ENCODE data around the gene SIRT7. TPM values are rescaled to one million over a fixed set of nuclear protein-coding genes. Genes with fewer than 3 reads are reported as not detected.

SIRT7 gene
- total RNA-seq, 1 experiment from 2014 or later, result 51.6 TPM

DNA sequence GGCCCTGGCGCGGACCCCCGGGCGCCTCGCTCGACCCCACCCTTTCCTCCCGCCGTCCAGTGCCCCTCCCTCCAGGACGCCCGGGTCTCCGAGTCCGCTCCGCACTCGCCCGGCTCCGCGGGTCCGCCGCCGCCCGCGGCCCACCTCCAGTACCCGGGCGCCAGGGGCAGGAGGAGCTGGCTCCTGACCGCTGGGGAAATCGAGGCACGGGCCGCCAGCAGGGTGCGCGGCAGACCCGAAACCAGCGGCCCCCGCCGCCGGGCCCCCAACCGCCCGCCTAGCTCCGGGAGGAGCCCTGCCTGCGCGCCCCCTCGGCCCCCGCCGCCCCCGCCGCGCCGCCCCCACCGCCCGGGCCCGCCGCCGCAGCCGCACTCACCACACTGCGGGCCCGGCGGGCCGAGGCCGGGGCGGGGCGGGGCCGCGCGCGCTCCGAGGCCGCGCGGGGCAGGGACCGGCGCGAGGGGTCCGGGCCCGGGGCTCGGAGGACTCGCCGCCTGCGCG, 9.2 kb upstream of the SIRT7 start:
- Histone ChIP-seq H3K4me2 (ENCODE audit: low read length) (peak overlapping the region; percentile 87), H3K4me1 (ENCODE audit: insufficient read depth, low read length) (peaks cover 41% of the 10 kb centered on the region)
- intact Hi-C loops (cut with micrococcal nuclease), result loop anchor here (5.0 kb wide), 1 partner anchor 55 kb away; the partner anchor contains the start of gene ARHGDIA

DNA sequence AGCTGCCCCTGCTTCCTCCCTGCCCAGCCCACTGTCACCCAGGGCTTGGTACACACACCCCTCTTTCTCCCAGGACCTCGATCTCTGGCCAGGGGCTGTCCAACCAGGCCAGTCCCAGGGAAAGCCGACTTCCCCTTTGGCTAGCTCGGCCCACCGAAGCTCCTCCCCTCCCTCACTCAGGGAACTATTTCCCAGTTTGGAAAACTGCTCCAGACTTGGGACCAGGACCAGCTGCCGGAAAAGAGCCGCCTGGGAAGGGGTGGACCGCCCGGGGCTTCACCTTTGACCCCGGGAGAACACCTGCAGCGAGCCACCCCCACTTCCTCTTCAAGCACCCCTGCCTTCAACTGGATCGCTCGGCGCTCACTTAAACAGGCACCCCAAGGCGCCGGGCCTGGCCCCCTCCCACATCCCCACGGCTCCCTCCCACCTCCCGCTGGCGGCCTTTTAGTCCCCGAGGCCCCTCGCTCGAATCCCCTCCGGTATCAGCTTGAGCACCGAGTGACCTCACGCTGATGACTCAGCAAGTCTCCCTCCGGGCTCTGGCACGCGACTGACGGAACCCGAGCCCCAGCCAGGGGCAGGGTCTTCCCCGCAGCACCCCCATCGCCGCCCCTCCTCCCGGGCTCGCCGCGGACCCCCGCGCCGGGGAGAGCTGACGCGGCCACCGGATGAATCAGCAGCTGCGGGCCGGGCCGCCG, 8.6 kb upstream of the SIRT7 start:
- H3K36me3 ChIP-seq (ENCODE audit: low read depth, low read length), result peaks cover 7% of the 10 kb centered on the region; the same call in 1 of the 2 replicates
- no peak overlapping the region for H2AFZ ChIP-seq (ENCODE audit: low read length)
- DNase-seq (peak; percentile 74), ATAC-seq (peak; percentile 44)
- peaks cover 67% of the 10 kb centered on the region for H3K79me2 ChIP-seq (ENCODE audit: low read length)
- no peaks in the 10 kb centered on the region for H3K9me3 ChIP-seq (ENCODE audit: low read length)
- CTCF ChIA-PET, result interaction anchor here (1.1 kb wide), 1 partner anchor 104 kb away, joined by 3 read pairs; no protein-coding TSS in a partner anchor
- TF ChIP-seq EZH2phosphoT487 (IDR thresholded peaks at IDR 0.05; ENCODE audit: borderline replicate concordance, low read length), result no peak
- TF ChIP-seq, protein P1, sequence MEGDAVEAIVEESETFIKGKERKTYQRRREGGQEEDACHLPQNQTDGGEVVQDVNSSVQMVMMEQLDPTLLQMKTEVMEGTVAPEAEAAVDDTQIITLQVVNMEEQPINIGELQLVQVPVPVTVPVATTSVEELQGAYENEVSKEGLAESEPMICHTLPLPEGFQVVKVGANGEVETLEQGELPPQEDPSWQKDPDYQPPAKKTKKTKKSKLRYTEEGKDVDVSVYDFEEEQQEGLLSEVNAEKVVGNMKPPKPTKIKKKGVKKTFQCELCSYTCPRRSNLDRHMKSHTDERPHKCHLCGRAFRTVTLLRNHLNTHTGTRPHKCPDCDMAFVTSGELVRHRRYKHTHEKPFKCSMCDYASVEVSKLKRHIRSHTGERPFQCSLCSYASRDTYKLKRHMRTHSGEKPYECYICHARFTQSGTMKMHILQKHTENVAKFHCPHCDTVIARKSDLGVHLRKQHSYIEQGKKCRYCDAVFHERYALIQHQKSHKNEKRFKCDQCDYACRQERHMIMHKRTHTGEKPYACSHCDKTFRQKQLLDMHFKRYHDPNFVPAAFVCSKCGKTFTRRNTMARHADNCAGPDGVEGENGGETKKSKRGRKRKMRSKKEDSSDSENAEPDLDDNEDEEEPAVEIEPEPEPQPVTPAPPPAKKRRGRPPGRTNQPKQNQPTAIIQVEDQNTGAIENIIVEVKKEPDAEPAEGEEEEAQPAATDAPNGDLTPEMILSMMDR (conservative IDR thresholded peaks at IDR 0.05; ENCODE audit: low read depth, low read length), result no peak
- no peak for TF ChIP-seq EZH2 (IDR thresholded peaks at IDR 0.05; ENCODE audit: low read length, unreplicated experiment)
- POLR2A ChIA-PET (ENCODE audit: unreplicated experiment), result interaction anchor here (0.6 to 0.7 kb wide), 3 partner anchors 15 to 111 kb away, joined by 3 to 6 read pairs (median 4); partner anchors contain the start of gene DCXR
- intact Hi-C loops (cut with micrococcal nuclease), result loop anchor here (5.0 kb wide), 1 partner anchor 54 kb away; the partner anchor contains the start of gene ARHGDIA
- BruUV-seq (replicated peaks), result no TSS peak
- H3K27ac ChIP-seq (ENCODE audit: low read length), result peak overlapping the region; percentile 80
- H4K20me1 ChIP-seq (ENCODE audit: low read length), result no peaks in the 10 kb centered on the region
- no peaks in the 10 kb centered on the region for H3F3A ChIP-seq (ENCODE audit: low read length, unreplicated experiment)
- H3K9ac ChIP-seq (ENCODE audit: low read length), result peak overlapping the region; percentile 80
- peak overlapping the region; percentile 75 for H3K4me3 ChIP-seq (ENCODE audit: low read length)
- H3K4me2 ChIP-seq (ENCODE audit: low read length), result peak overlapping the region; percentile 87
- H3K9me2 ChIP-seq (replicated peaks; ENCODE audit: low read length), result no peaks in the 10 kb centered on the region
- H3K4me1 ChIP-seq (ENCODE audit: insufficient read depth, low read length), result peaks cover 41% of the 10 kb centered on the region
- no peaks in the 10 kb centered on the region for H3K27me3 ChIP-seq (ENCODE audit: low read length)

More for the DNA sequence above, 9.2 kb upstream of the SIRT7 start:
- no peak overlapping the region for H2AFZ ChIP-seq (ENCODE audit: low read length)
- DNase-seq (no peak), ATAC-seq (no peak)
- peak overlapping the region; percentile 80 for H3K9ac ChIP-seq (ENCODE audit: low read length)
- H3K79me2 ChIP-seq (ENCODE audit: low read length), result peaks cover 61% of the 10 kb centered on the region
- no peaks in the 10 kb centered on the region for H4K20me1 ChIP-seq (ENCODE audit: low read length)
- no TSS peak for BruUV-seq (replicated peaks)
- H3K4me3 ChIP-seq (ENCODE audit: low read length), result peak overlapping the region; percentile 75
- no peaks in the 10 kb centered on the region for H3K9me3 ChIP-seq (ENCODE audit: low read length)
- POLR2A ChIA-PET (ENCODE audit: unreplicated experiment), result interaction anchor here (0.6 to 1.0 kb wide), 3 partner anchors 15 to 111 kb away, joined by 4 to 6 read pairs (median 4); partner anchors contain the start of gene DCXR
- peak overlapping the region; percentile 80 for H3K27ac ChIP-seq (ENCODE audit: low read length)
- H3F3A ChIP-seq (ENCODE audit: low read length, unreplicated experiment), result no peaks in the 10 kb centered on the region
- H3K27me3 ChIP-seq (ENCODE audit: low read length), result no peaks in the 10 kb centered on the region
- TF ChIP-seq EZH2 (IDR thresholded peaks at IDR 0.05; ENCODE audit: low read length, unreplicated experiment) (no peak), EZH2phosphoT487 (IDR thresholded peaks at IDR 0.05; ENCODE audit: borderline replicate concordance, low read length) (no peak)
- TF ChIP-seq, protein P1 (conservative IDR thresholded peaks at IDR 0.05; ENCODE audit: low read depth, low read length), result no peak
- H3K36me3 ChIP-seq (ENCODE audit: low read depth, low read length), result peaks cover 2% of the 10 kb centered on the region; the same call in 1 of the 2 replicates
- no peaks in the 10 kb centered on the region for H3K9me2 ChIP-seq (replicated peaks; ENCODE audit: low read length)
- CTCF ChIA-PET, result interaction anchor here (1.0 to 1.1 kb wide), 2 partner anchors 10 to 104 kb away, joined by 3 to 10 read pairs; no protein-coding TSS in a partner anchor

Data from PC-3 (cell line).